Measurements from ENCODE around the gene RHBDD1. TPM values are rescaled to one million over a fixed set of nuclear protein-coding genes. Genes with fewer than 3 reads are reported as not detected.

Gene RHBDD1
- total and polyA plus RNA-seq, 3 experiments from 2014 or later = 19.2 to 35.7 (median 32.8) TPM

GRCh38 chr2:227004482-227004881 is 168.6 kb downstream of the RHBDD1 start:
- H3K9me3 ChIP-seq (ENCODE audit: low read length) = no peaks in the 10 kb centered on the region
- POLR2A ChIA-PET = no interaction called here

GRCh38 chr2:227006189-227006897 is 170.5 kb downstream of the RHBDD1 start:
- ChIA-PET POLR2A (no interaction called here), CTCF (no interaction called here)
- DNase-seq = no peak
- H3K4me1 Mint-ChIP-seq = no peaks in the 10 kb centered on the region
- no peak overlapping the region for H3K4me3 ChIP-seq (ENCODE audit: low read length)
- no peaks in the 10 kb centered on the region for H3K9me3 ChIP-seq (ENCODE audit: low read length)
- H3K27ac ChIP-seq (ENCODE audit: low read depth, low read length) = no peak overlapping the region
- H3K9me3 Mint-ChIP-seq = no peaks in the 10 kb centered on the region
- H3K36me3 Mint-ChIP-seq = peaks cover 1 to 8% (median 2%) of the 10 kb centered on the region in 3 donors
- no peaks in the 10 kb centered on the region for H3K4me1 ChIP-seq (ENCODE audit: insufficient read depth, low read length)
- H3K36me3 ChIP-seq (ENCODE audit: insufficient read depth, low read length) = no peaks in the 10 kb centered on the region
- H3K27ac Mint-ChIP-seq = no peak overlapping the region
- no peaks in the 10 kb centered on the region for H3K27me3 ChIP-seq (ENCODE audit: insufficient read depth, low read length, poor library complexity, severe bottlenecking)
- peaks cover 0 to 4% of the 10 kb centered on the region in 2 donors for H3K27me3 Mint-ChIP-seq
- H3K4me3 Mint-ChIP-seq = no peak overlapping the region

More at GRCh38 chr2:227004482-227004881, 168.6 kb downstream of the RHBDD1 start:
- Mint-ChIP-seq H3K4me1 (no peaks in the 10 kb centered on the region), H3K36me3 (peaks cover 13 to 23% (median 15%) of the 10 kb centered on the region in 3 donors), H3K4me3 (no peak overlapping the region), H3K27ac (no peak overlapping the region), H3K27me3 (peaks cover 0 to 2% of the 10 kb centered on the region in 2 donors), H3K9me3 (peaks cover 0 to 2% (median 0%) of the 10 kb centered on the region in 5 donors)
- Histone ChIP-seq H3K4me3 (ENCODE audit: low read length) (no peak overlapping the region), H3K4me1 (ENCODE audit: insufficient read depth, low read length) (no peaks in the 10 kb centered on the region), H3K36me3 (ENCODE audit: insufficient read depth, low read length) (no peaks in the 10 kb centered on the region), H3K27me3 (ENCODE audit: insufficient read depth, low read length, poor library complexity, severe bottlenecking) (no peaks in the 10 kb centered on the region), H3K27ac (ENCODE audit: low read depth, low read length) (no peak overlapping the region)
- no peak for DNase-seq
- CTCF ChIA-PET = no interaction called here

GRCh38 chr2:227007148-227007547 is 171.3 kb downstream of the RHBDD1 start:
- Histone ChIP-seq H3K4me1 (ENCODE audit: insufficient read depth, low read length) (no peaks in the 10 kb centered on the region), H3K27ac (ENCODE audit: low read depth, low read length) (no peak overlapping the region), H3K9me3 (ENCODE audit: low read length) (no peaks in the 10 kb centered on the region), H3K36me3 (ENCODE audit: insufficient read depth, low read length) (no peaks in the 10 kb centered on the region), H3K4me3 (ENCODE audit: low read length) (no peak overlapping the region), H3K27me3 (ENCODE audit: insufficient read depth, low read length, poor library complexity, severe bottlenecking) (no peaks in the 10 kb centered on the region)
- Mint-ChIP-seq H3K9me3 (no peaks in the 10 kb centered on the region), H3K4me1 (no peaks in the 10 kb centered on the region), H3K27ac (no peak overlapping the region), H3K36me3 (peaks cover 0 to 4% (median 2%) of the 10 kb centered on the region in 3 donors), H3K27me3 (peaks cover 0 to 4% of the 10 kb centered on the region in 2 donors), H3K4me3 (no peak overlapping the region)
- no peak for DNase-seq
- ChIA-PET POLR2A (no interaction called here), CTCF (no interaction called here)

- Mint-ChIP-seq H3K9me3 (no peaks in the 10 kb centered on the region), H3K36me3 (no peaks in the 10 kb centered on the region), H3K4me1 (no peaks in the 10 kb centered on the region), H3K27me3 (peaks cover 0 to 4% of the 10 kb centered on the region in 2 donors), H3K27ac (no peak overlapping the region), H3K4me3 (no peak overlapping the region)
- DNase-seq = no peak
- Histone ChIP-seq H3K4me1 (ENCODE audit: insufficient read depth, low read length) (no peaks in the 10 kb centered on the region), H3K27me3 (ENCODE audit: insufficient read depth, low read length, poor library complexity, severe bottlenecking) (no peaks in the 10 kb centered on the region), H3K36me3 (ENCODE audit: insufficient read depth, low read length) (no peaks in the 10 kb centered on the region), H3K27ac (ENCODE audit: low read depth, low read length) (no peak overlapping the region), H3K9me3 (ENCODE audit: low read length) (no peaks in the 10 kb centered on the region), H3K4me3 (ENCODE audit: low read length) (no peak overlapping the region)
- ChIA-PET CTCF (no interaction called here), POLR2A (no interaction called here)
Measured at GRCh38 chr2:227007940-227008339, 172.1 kb downstream of the RHBDD1 start.

GRCh38 chr2:227010433-227010832 is 174.6 kb downstream of the RHBDD1 start:
- no peaks in the 10 kb centered on the region for H3K36me3 ChIP-seq (ENCODE audit: insufficient read depth, low read length)
- Mint-ChIP-seq H3K27me3 (peaks cover 6 to 8% of the 10 kb centered on the region in 2 donors), H3K27ac (no peak overlapping the region), H3K9me3 (no peaks in the 10 kb centered on the region), H3K4me1 (no peaks in the 10 kb centered on the region), H3K4me3 (no peak overlapping the region), H3K36me3 (no peaks in the 10 kb centered on the region)
- no peak for DNase-seq
- no peak overlapping the region for H3K4me3 ChIP-seq (ENCODE audit: low read length)
- H3K9me3 ChIP-seq (ENCODE audit: low read length) = no peaks in the 10 kb centered on the region
- H3K27me3 ChIP-seq (ENCODE audit: insufficient read depth, low read length, poor library complexity, severe bottlenecking) = no peaks in the 10 kb centered on the region
- POLR2A ChIA-PET = no interaction called here
- H3K27ac ChIP-seq (ENCODE audit: low read depth, low read length) = no peak overlapping the region
- H3K4me1 ChIP-seq (ENCODE audit: insufficient read depth, low read length) = no peaks in the 10 kb centered on the region
- CTCF ChIA-PET = no interaction called here

DNA sequence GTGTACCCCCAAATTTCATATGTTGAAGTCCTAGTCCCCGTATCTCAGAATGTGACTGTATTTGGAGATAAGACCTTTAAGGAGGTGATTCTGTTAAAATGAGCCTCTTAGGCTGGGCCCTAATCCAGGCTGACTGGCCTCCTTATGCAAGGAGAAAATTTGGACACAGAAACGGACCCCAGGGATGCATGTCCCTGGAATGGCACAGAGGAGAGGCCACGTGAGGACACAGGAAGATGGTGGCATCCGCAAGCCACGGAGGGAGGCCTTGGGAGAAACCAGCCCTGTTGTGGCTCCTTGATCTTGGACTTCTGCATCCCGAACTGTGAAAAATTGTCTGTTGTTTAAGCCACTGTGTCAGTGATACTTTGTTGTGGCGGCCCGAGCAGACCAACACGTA is 177.5 kb downstream of the RHBDD1 start:
- ChIA-PET CTCF (no interaction called here), POLR2A (no interaction called here)
- DNase-seq = no peak
- Mint-ChIP-seq H3K4me3 (no peak overlapping the region), H3K36me3 (no peaks in the 10 kb centered on the region), H3K27ac (peak overlapping the region in 1 of 8 donors; percentile 68), H3K9me3 (peaks cover 0 to 3% (median 0%) of the 10 kb centered on the region in 5 donors), H3K4me1 (no peaks in the 10 kb centered on the region), H3K27me3 (peaks cover 8 to 17% of the 10 kb centered on the region in 2 donors)
- Histone ChIP-seq H3K27me3 (ENCODE audit: insufficient read depth, low read length, poor library complexity, severe bottlenecking) (no peaks in the 10 kb centered on the region), H3K4me1 (ENCODE audit: insufficient read depth, low read length) (no peaks in the 10 kb centered on the region), H3K4me3 (ENCODE audit: low read length) (no peak overlapping the region), H3K27ac (ENCODE audit: low read depth, low read length) (no peak overlapping the region), H3K36me3 (ENCODE audit: insufficient read depth, low read length) (no peaks in the 10 kb centered on the region), H3K9me3 (ENCODE audit: low read length) (no peaks in the 10 kb centered on the region)

- H3K27ac Mint-ChIP-seq = no peak overlapping the region
- H3K27me3 Mint-ChIP-seq = peaks cover 8 to 19% of the 10 kb centered on the region in 2 donors
- no peaks in the 10 kb centered on the region for H3K4me1 Mint-ChIP-seq
- H3K9me3 Mint-ChIP-seq = peaks cover 0 to 3% (median 0%) of the 10 kb centered on the region in 5 donors
- no peak for DNase-seq
- H3K27me3 ChIP-seq (ENCODE audit: insufficient read depth, low read length, poor library complexity, severe bottlenecking) = no peaks in the 10 kb centered on the region
- H3K36me3 Mint-ChIP-seq = no peaks in the 10 kb centered on the region
- POLR2A ChIA-PET = no interaction called here
- peak overlapping the region in 1 of 7 donors; percentile 2 for H3K4me3 Mint-ChIP-seq
- H3K9me3 ChIP-seq (ENCODE audit: low read length) = no peaks in the 10 kb centered on the region
- H3K4me3 ChIP-seq (ENCODE audit: low read length) = no peak overlapping the region
- no peaks in the 10 kb centered on the region for H3K36me3 ChIP-seq (ENCODE audit: insufficient read depth, low read length)
- no peak overlapping the region for H3K27ac ChIP-seq (ENCODE audit: low read depth, low read length)
- CTCF ChIA-PET = no interaction called here
- no peaks in the 10 kb centered on the region for H3K4me1 ChIP-seq (ENCODE audit: insufficient read depth, low read length)
Measured at GRCh38 chr2:227013881-227014280, 178.0 kb downstream of the RHBDD1 start.

- Histone ChIP-seq H3K4me3 (ENCODE audit: low read length) (no peak overlapping the region), H3K36me3 (ENCODE audit: insufficient read depth, low read length) (no peaks in the 10 kb centered on the region), H3K4me1 (ENCODE audit: insufficient read depth, low read length) (no peaks in the 10 kb centered on the region), H3K27ac (ENCODE audit: low read depth, low read length) (no peak overlapping the region), H3K9me3 (ENCODE audit: low read length) (no peaks in the 10 kb centered on the region), H3K27me3 (ENCODE audit: insufficient read depth, low read length, poor library complexity, severe bottlenecking) (no peaks in the 10 kb centered on the region)
- POLR2A ChIA-PET = no interaction called here
- no peak for DNase-seq
- Mint-ChIP-seq H3K9me3 (peaks cover 0 to 5% (median 0%) of the 10 kb centered on the region in 5 donors), H3K4me3 (no peak overlapping the region), H3K36me3 (no peaks in the 10 kb centered on the region), H3K4me1 (no peaks in the 10 kb centered on the region), H3K27me3 (peaks cover 19 to 20% of the 10 kb centered on the region in 2 donors), H3K27ac (peak overlapping the region in 1 of 8 donors; percentile 57)
- CTCF ChIA-PET = no interaction called here
Measured at GRCh38 chr2:227016894-227017293, 181.0 kb downstream of the RHBDD1 start.

Measured in CD8-positive, alpha-beta memory T cell (primary cell).